Mesenchymal stem cell (in vitro differentiated cells and primary cell): ENCODE measurements around the gene POLR2L.

ENCODE experiments used
- DNase-seq: peaks from one replicate; pipeline ENCODE4 v3.0.0-alpha.2; 2013
- H2AFZ ChIP-seq: one replicate; pipeline ENCODE4 v1.6.1; 2013; ENCODE audit warnings: low read depth, mild to moderate bottlenecking, control low read depth, inconsistent platforms, low read length, moderate library complexity
- H2AK5ac ChIP-seq: 2 replicates; pipeline ENCODE4 v1.6.1; 2013; ENCODE audit warnings: low read length, moderate library complexity, mild to moderate bottlenecking, inconsistent platforms; ENCODE audit not compliant: severe bottlenecking
- H2BK120ac ChIP-seq: one replicate; pipeline ENCODE4 v1.6.1; 2013; ENCODE audit warnings: low read depth, mild to moderate bottlenecking, inconsistent platforms, low read length, moderate library complexity
- H2BK12ac ChIP-seq, 2 experiments: one replicate each; pipeline ENCODE4 v1.6.1; 2013; ENCODE audit warnings: inconsistent platforms in 2 of 2, low read length in 2 of 2, mild to moderate bottlenecking in 2 of 2, moderate library complexity in 2 of 2, control low read depth in 1 of 2
- H2BK15ac ChIP-seq: one replicate; pipeline ENCODE4 v1.6.1; 2013; ENCODE audit warnings: mild to moderate bottlenecking, low read depth, inconsistent platforms; ENCODE audit not compliant: poor library complexity, severe bottlenecking
- H2BK5ac ChIP-seq: 2 replicates; pipeline ENCODE4 v1.6.1; 2013; ENCODE audit warnings: low read depth, mild to moderate bottlenecking, low read length, control low read depth, inconsistent platforms; ENCODE audit not compliant: poor library complexity, severe bottlenecking
- H3K14ac ChIP-seq, 2 experiments: one replicate each; pipeline ENCODE4 v1.6.1; 2013; ENCODE audit warnings: inconsistent platforms in 2 of 2, low read length in 2 of 2, control low read depth in 1 of 2, mild to moderate bottlenecking in 1 of 2, moderate library complexity in 1 of 2
- H3K18ac ChIP-seq, 2 experiments: one replicate each; pipeline ENCODE4 v1.6.1; 2013; ENCODE audit warnings: inconsistent platforms in 2 of 2, low read length in 2 of 2, control low read depth in 1 of 2, low read depth in 1 of 2, mild to moderate bottlenecking in 1 of 2
- H3K23ac ChIP-seq, 2 experiments: one replicate each; pipeline ENCODE4 v1.6.1; 2013; ENCODE audit warnings: inconsistent platforms in 2 of 2, low read length in 2 of 2, mild to moderate bottlenecking in 2 of 2, moderate library complexity in 2 of 2, control low read depth in 1 of 2
- H3K27ac ChIP-seq: 2 replicates; pipeline ENCODE4 v1.5.1; 2013; ENCODE audit warnings: mild to moderate bottlenecking, moderate library complexity, low read length, control low read depth, inconsistent platforms; ENCODE audit not compliant: poor library complexity, severe bottlenecking
- H3K27me3 ChIP-seq, 2 experiments: 2 replicates each; pipeline versions ENCODE4 v1.6.1 to v1.7.0; 2013; ENCODE audit warnings: low read length in 2 of 2, mild to moderate bottlenecking in 2 of 2, moderate library complexity in 2 of 2, control low read depth in 1 of 2, inconsistent platforms in 1 of 2; ENCODE audit not compliant: control insufficient read depth in 1 of 2, insufficient read depth in 1 of 2
- H3K36me3 ChIP-seq, 2 experiments: 2 replicates each; pipeline versions ENCODE4 v1.6.1 to v1.7.0; 2013; ENCODE audit warnings: low read length in 2 of 2, control low read depth in 1 of 2, inconsistent platforms in 1 of 2, low read depth in 1 of 2, mild to moderate bottlenecking in 1 of 2; ENCODE audit not compliant: insufficient read depth in 2 of 2, control insufficient read depth in 1 of 2
- H3K4ac ChIP-seq, 2 experiments: one replicate each; pipeline ENCODE4 v1.6.1; 2013; ENCODE audit warnings: inconsistent platforms in 2 of 2, low read length in 2 of 2, mild to moderate bottlenecking in 2 of 2, moderate library complexity in 2 of 2, control low read depth in 1 of 2, low read depth in 1 of 2
- H3K4me1 ChIP-seq: 2 replicates; pipeline ENCODE4 v1.6.1; 2013; ENCODE audit warnings: low read depth, low read length, control low read depth; ENCODE audit not compliant: control insufficient read depth, insufficient read depth
- H3K4me2 ChIP-seq: 2 replicates; pipeline ENCODE4 v1.6.1; 2013; ENCODE audit warnings: low read length, mild to moderate bottlenecking, inconsistent platforms; ENCODE audit not compliant: poor library complexity, severe bottlenecking
- H3K4me3 ChIP-seq, 2 experiments: 2 replicates each; pipeline versions ENCODE4 v1.5.1 to v1.7.0; 2013; ENCODE audit warnings: low read length in 2 of 2, mild to moderate bottlenecking in 2 of 2, control low read depth in 1 of 2, low read depth in 1 of 2; ENCODE audit not compliant: insufficient read depth in 1 of 2
- H3K79me1 ChIP-seq: replicated peaks from 2 replicates; pipeline ENCODE4 v1.6.1; 2013; ENCODE audit warnings: mild to moderate bottlenecking, control low read depth, low read length, inconsistent platforms; ENCODE audit not compliant: poor library complexity, severe bottlenecking
- H3K9ac ChIP-seq: 2 replicates; pipeline ENCODE4 v1.7.0; 2013; ENCODE audit warnings: mild to moderate bottlenecking, low read length, moderate library complexity
- H3K9me3 ChIP-seq: 2 replicates; pipeline ENCODE4 v1.7.0; 2013; ENCODE audit warnings: mild to moderate bottlenecking, low read length; ENCODE audit not compliant: control insufficient read depth
- H4K8ac ChIP-seq: one replicate; pipeline ENCODE4 v1.6.1; 2013; ENCODE audit warnings: inconsistent platforms, mild to moderate bottlenecking, low read length, moderate library complexity
- H4K91ac ChIP-seq: one replicate; pipeline ENCODE4 v1.6.1; 2013; ENCODE audit warnings: mild to moderate bottlenecking, low read length, inconsistent platforms
- WGBS: methylation state at CpG from one replicate; pipeline ENCODE4 v1.1.7; 2013; ENCODE audit warnings: mixed read lengths; 5-methylcytosine and 5-hydroxymethylcytosine counted together

The POLR2L gene

DNA sequence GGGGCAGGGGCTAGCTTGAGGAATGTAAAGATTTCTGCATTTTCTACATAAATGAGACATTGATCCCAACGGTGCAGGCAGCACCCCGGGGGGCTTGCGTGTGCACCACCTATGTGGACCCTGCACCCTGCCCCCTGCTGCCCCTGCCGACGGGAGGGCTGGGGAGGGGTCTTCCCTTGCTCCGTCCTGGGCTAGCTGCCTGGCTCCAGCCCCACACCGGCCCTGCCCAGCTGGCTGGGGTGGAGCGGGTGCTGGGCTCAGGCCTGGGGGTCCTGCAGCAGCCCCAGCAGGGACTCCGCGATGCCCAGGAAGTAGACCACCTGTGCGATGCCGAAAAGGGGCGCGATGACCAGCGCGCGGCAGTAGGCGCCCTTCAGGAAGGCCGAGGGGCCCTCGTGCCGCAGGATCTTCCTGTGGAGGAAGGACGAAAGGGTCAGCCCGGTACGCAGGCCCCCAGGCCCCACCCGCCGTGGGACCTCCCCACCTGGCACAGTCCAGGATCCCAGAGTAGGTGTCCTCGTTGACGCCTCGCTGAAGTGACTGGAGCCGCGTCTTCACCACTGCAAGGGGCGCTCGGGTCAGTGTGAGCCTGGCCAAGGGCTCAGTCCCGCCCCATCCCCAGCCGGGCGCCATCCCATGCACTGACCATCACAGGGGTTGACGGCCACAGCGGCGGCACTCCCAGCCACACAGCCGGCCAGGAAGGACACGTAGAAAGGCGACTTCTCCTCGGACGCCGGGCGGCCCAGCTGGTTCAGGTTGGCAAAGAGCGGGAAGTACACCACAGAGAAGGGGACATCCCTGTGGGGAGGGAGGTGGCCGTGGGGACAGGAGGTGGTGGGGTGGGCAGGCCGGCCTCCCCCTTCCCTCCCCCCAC lies 50.4 kb downstream of the POLR2L start:
- WGBS = 97% methylated on average over 47 of the region's 49 CpGs
- no peak overlapping the region for H2AK5ac ChIP-seq
- peaks cover 3% of the 10 kb centered on the region for H3K79me1 ChIP-seq
- H3K4me2 ChIP-seq = no peak overlapping the region
- no peak overlapping the region for H2BK120ac ChIP-seq
- H3K4me1 ChIP-seq = peaks cover 40% of the 10 kb centered on the region
- H2BK15ac ChIP-seq = no peak overlapping the region
- H3K23ac ChIP-seq = no peak overlapping the region
- no peak for DNase-seq
- no peak overlapping the region for H4K8ac ChIP-seq
- H2AFZ ChIP-seq = no peak overlapping the region
- no peaks in the 10 kb centered on the region for H3K9me3 ChIP-seq
- H4K91ac ChIP-seq = no peak overlapping the region
- H3K27me3 ChIP-seq = peaks cover 4 to 14% of the 10 kb centered on the region in 2 experiments
- no peak overlapping the region for H3K9ac ChIP-seq
- no peak overlapping the region for H3K27ac ChIP-seq
- H3K36me3 ChIP-seq = peaks cover 19 to 43% of the 10 kb centered on the region in 2 experiments
- no peak overlapping the region for H2BK12ac ChIP-seq
- H3K14ac ChIP-seq = no peak overlapping the region
- H3K4ac ChIP-seq = peak overlapping the region in 1 of 2 experiments; percentile 13
- H3K4me3 ChIP-seq = no peak overlapping the region
- H3K18ac ChIP-seq = no peak overlapping the region
- no peak overlapping the region for H2BK5ac ChIP-seq

DNA sequence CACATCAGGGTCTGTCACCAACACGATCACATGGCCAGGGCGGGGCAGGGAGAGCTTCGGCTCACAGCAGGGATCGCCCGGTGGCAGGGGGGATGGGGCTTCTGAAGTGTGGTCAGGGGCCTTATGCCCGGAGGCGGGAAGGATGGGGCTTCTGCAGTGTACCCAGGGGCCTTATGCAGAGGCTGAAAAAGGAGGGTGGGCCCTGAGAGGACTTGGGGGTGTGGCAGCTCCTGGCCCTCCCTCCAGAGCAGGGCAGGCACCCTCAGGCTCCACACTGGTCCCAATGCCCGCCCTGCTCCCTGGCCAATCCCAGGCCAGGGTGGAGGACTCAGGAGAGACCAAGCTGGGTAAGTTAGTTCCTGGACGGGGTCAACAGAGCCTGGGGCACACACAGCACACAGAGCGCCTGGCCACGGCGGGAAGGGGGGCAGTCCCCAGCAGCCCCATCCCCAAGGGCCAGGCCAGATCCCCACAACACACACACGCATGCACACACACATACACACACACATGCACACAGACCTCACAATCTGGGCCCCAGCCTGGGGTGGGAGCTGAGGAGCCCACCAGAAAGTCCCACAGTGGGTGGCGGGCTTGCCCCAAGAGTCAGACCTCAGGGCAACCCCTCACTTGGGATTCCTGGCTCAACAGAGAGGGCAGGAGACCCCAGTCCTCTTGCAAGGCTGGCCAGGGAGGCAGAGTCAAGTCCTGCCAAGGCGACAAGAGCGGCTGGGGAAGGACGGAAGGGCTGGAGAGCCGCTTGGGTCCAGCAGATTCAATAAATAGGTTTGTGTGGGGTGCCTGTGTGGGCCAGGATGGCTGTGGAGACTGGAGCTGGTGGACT lies 51.4 kb downstream of the POLR2L start:
- no peak overlapping the region for H2BK120ac ChIP-seq
- H3K9ac ChIP-seq = peak overlapping the region; percentile 29
- DNase-seq = peak; percentile 30
- H3K27ac ChIP-seq = no peak overlapping the region
- H2BK15ac ChIP-seq = peak overlapping the region; percentile 33
- H3K36me3 ChIP-seq = peaks cover 19 to 43% of the 10 kb centered on the region in 2 experiments
- peaks cover 4 to 14% of the 10 kb centered on the region in 2 experiments for H3K27me3 ChIP-seq
- H2BK5ac ChIP-seq = no peak overlapping the region
- H3K23ac ChIP-seq = no peak overlapping the region
- H3K9me3 ChIP-seq = no peaks in the 10 kb centered on the region
- H2BK12ac ChIP-seq = no peak overlapping the region
- H3K18ac ChIP-seq = no peak overlapping the region
- no peak overlapping the region for H3K14ac ChIP-seq
- H2AFZ ChIP-seq = no peak overlapping the region
- peak overlapping the region; percentile 29 for H4K8ac ChIP-seq
- H3K79me1 ChIP-seq = peaks cover 3% of the 10 kb centered on the region
- no peak overlapping the region for H2AK5ac ChIP-seq
- peak overlapping the region; percentile 13 to 30 for H3K4ac ChIP-seq
- peaks cover 32% of the 10 kb centered on the region for H3K4me1 ChIP-seq
- H3K4me2 ChIP-seq = no peak overlapping the region
- 73% methylated on average over 18 of the region's 18 CpGs for WGBS
- H4K91ac ChIP-seq = no peak overlapping the region
- no peak overlapping the region for H3K4me3 ChIP-seq

DNA sequence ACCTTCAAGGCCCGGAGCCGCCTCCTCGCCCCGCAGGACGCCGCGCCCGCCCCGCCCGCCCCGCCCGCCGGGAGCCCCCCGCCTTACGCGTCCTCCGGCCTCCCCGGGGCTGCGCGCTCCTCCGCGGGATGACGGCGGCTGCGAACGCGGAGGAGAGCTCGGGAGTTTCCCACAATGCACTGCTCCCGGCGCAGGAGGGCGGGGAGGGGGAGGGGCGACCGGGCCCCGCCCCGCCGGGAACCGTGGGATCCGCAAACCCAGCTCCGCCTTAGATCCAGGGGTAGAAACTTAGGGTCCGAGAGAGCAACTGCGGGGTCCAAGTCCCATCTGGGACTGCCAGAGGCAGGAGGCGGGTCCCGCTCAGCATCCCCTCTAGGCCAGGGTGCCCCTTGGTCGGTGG lies 52.4 kb downstream of the POLR2L start, which contains the start of gene CEND1:
Gene CEND1 (minus strand): TSS at position 148 of the 400 bp plus-strand sequence. CDS start 1,514 bp downstream, outside the sequence.
- H3K4me3 ChIP-seq = peak within 1 kb of the TSS in 1 of 2 experiments; percentile 72
- H2BK120ac ChIP-seq = no peak within 1 kb of the TSS
- DNase-seq = peak; percentile 24
- peaks cover 19 to 43% of the 10 kb centered on the region in 2 experiments for H3K36me3 ChIP-seq
- no peak within 1 kb of the TSS for H2BK15ac ChIP-seq
- H3K4me2 ChIP-seq = no peak within 1 kb of the TSS
- H3K4ac ChIP-seq = peak within 1 kb of the TSS; percentile 30
- no peak within 1 kb of the TSS for H2BK5ac ChIP-seq
- no peaks in the 10 kb centered on the region for H3K9me3 ChIP-seq
- peaks cover 22% of the 10 kb centered on the region for H3K4me1 ChIP-seq
- peaks cover 3% of the 10 kb centered on the region for H3K79me1 ChIP-seq
- H3K23ac ChIP-seq = no peak within 1 kb of the TSS
- H2AK5ac ChIP-seq = no peak within 1 kb of the TSS
- 19% methylated on average over 32 of the region's 44 CpGs for WGBS
- H3K27me3 ChIP-seq = peaks cover 4 to 14% of the 10 kb centered on the region in 2 experiments
- H4K8ac ChIP-seq = peak within 1 kb of the TSS; percentile 19
- H3K9ac ChIP-seq = peak within 1 kb of the TSS; percentile 29
- no peak within 1 kb of the TSS for H4K91ac ChIP-seq
- no peak within 1 kb of the TSS for H3K18ac ChIP-seq
- no peak within 1 kb of the TSS for H2BK12ac ChIP-seq
- no peak within 1 kb of the TSS for H2AFZ ChIP-seq
- no peak within 1 kb of the TSS for H3K14ac ChIP-seq
- no peak within 1 kb of the TSS for H3K27ac ChIP-seq
